Neuronal stem cell (in vitro differentiated cells): ENCODE data around the gene NAV2.

Experiments
- DNase-seq: peaks from one replicate; pipeline ENCODE4 v3.0.0-alpha.2; 2013; ENCODE audit warnings: low spot score
- H2AFZ ChIP-seq: one replicate; pipeline ENCODE4 v1.6.1; 2013; ENCODE audit warnings: mild to moderate bottlenecking, low read length, inconsistent platforms
- H2AK5ac ChIP-seq: 2 replicates; pipeline ENCODE4 v1.6.1; 2013; ENCODE audit warnings: low read depth, mild to moderate bottlenecking, inconsistent platforms, low read length, moderate library complexity, mixed read lengths
- H2BK120ac ChIP-seq: 2 replicates; pipeline ENCODE4 v1.6.1; 2013; ENCODE audit warnings: low read depth, mild to moderate bottlenecking, inconsistent platforms, low read length, moderate library complexity, mixed read lengths
- H2BK12ac ChIP-seq: one replicate; pipeline ENCODE4 v1.6.1; 2013; ENCODE audit warnings: low read length, inconsistent platforms
- H2BK15ac ChIP-seq: 2 replicates; pipeline ENCODE4 v1.6.1; 2013; ENCODE audit warnings: mild to moderate bottlenecking, low read length, inconsistent platforms, mixed read lengths
- H2BK5ac ChIP-seq: one replicate; pipeline ENCODE4 v1.6.1; 2013; ENCODE audit warnings: inconsistent platforms, mild to moderate bottlenecking, low read length, moderate library complexity
- H3K14ac ChIP-seq: one replicate; pipeline ENCODE4 v1.6.1; 2013; ENCODE audit warnings: low read length, inconsistent platforms
- H3K18ac ChIP-seq: 2 replicates; pipeline ENCODE4 v1.6.1; 2013; ENCODE audit warnings: low read length, inconsistent platforms
- H3K23ac ChIP-seq: 2 replicates; pipeline ENCODE4 v1.6.1; 2013; ENCODE audit warnings: low read depth, mild to moderate bottlenecking, mixed read lengths, low read length, inconsistent platforms; ENCODE audit not compliant: poor library complexity
- H3K27ac ChIP-seq: replicated peaks from 3 replicates; pipeline ENCODE4 v1.5.1; 2013; ENCODE audit warnings: low read length, inconsistent platforms
- H3K27me3 ChIP-seq, 3 experiments: 2 replicates each; pipeline ENCODE4 v1.6.1; 2013; ENCODE audit warnings: low read length in 3 of 3, mild to moderate bottlenecking in 2 of 3, inconsistent platforms in 1 of 3, low read depth in 1 of 3, mixed read lengths in 1 of 3, moderate library complexity in 1 of 3; ENCODE audit not compliant: control insufficient read depth in 3 of 3, insufficient read depth in 3 of 3
- H3K36me3 ChIP-seq, 2 donors: replicated peaks in 1 of 2; 2 replicates each; pipeline ENCODE4 v1.6.1; 2013; ENCODE audit warnings: low read length in 2 of 2; ENCODE audit not compliant: control insufficient read depth in 2 of 2, insufficient read depth in 2 of 2
- H3K4ac ChIP-seq: 2 replicates; pipeline ENCODE4 v1.6.1; 2013; ENCODE audit warnings: inconsistent platforms, mild to moderate bottlenecking, low read length, moderate library complexity
- H3K4me1 ChIP-seq, 2 donors: 1 replicate in 1 of 2; 2 replicates in 1 of 2; pipeline ENCODE4 v1.6.1; 2013; ENCODE audit warnings: low read length in 2 of 2, low read depth in 1 of 2; ENCODE audit not compliant: control insufficient read depth in 2 of 2, insufficient read depth in 1 of 2
- H3K4me2 ChIP-seq: one replicate; pipeline ENCODE4 v1.6.1; 2013; ENCODE audit warnings: mild to moderate bottlenecking, low read length, inconsistent platforms; ENCODE audit not compliant: insufficient read depth, poor library complexity, severe bottlenecking
- H3K4me3 ChIP-seq, 2 donors: 2 replicates each; pipeline ENCODE4 v1.5.1; 2013; ENCODE audit warnings: low read length in 2 of 2, mild to moderate bottlenecking in 2 of 2, inconsistent platforms in 1 of 2, moderate library complexity in 1 of 2
- H3K79me1 ChIP-seq: one replicate; pipeline ENCODE4 v1.6.1; 2013; ENCODE audit warnings: low read depth, mild to moderate bottlenecking, inconsistent platforms, low read length, moderate library complexity
- H3K9ac ChIP-seq: one replicate; pipeline ENCODE4 v1.6.1; 2013; ENCODE audit warnings: mild to moderate bottlenecking, low read depth, low read length, inconsistent platforms; ENCODE audit not compliant: poor library complexity
- H3K9me3 ChIP-seq, 2 donors: replicated peaks in 1 of 2; 2 replicates each; pipeline versions ENCODE3 to v1.6.1; 2013; ENCODE audit warnings: low read length in 2 of 2, mild to moderate bottlenecking in 2 of 2, inconsistent platforms in 1 of 2, low read depth in 1 of 2, mixed read lengths in 1 of 2, moderate library complexity in 1 of 2; ENCODE audit not compliant: control insufficient read depth in 2 of 2, insufficient read depth in 1 of 2
- H4K8ac ChIP-seq: one replicate; pipeline ENCODE4 v1.6.1; 2013; ENCODE audit warnings: low read depth, mild to moderate bottlenecking, inconsistent platforms, low read length, moderate library complexity
- H4K91ac ChIP-seq: one replicate; pipeline ENCODE4 v1.6.1; 2013; ENCODE audit warnings: low read length, low read depth, mild to moderate bottlenecking, inconsistent platforms; ENCODE audit not compliant: poor library complexity
- WGBS, 2 donors: extraction: QIAGEN DNeasy Blood & Tissue Kit; methylation state at CpG; one replicate each; pipeline ENCODE4 v1.1.7; 2013; ENCODE audit warnings: missing lambda C conversion rate in 2 of 2, mixed read lengths in 1 of 2; ENCODE audit not compliant: insufficient read length in 2 of 2, insufficient replicate concordance in 1 of 2; ENCODE audit errors: extremely low coverage in 2 of 2; 5-methylcytosine and 5-hydroxymethylcytosine counted together

The NAV2 gene

DNA sequence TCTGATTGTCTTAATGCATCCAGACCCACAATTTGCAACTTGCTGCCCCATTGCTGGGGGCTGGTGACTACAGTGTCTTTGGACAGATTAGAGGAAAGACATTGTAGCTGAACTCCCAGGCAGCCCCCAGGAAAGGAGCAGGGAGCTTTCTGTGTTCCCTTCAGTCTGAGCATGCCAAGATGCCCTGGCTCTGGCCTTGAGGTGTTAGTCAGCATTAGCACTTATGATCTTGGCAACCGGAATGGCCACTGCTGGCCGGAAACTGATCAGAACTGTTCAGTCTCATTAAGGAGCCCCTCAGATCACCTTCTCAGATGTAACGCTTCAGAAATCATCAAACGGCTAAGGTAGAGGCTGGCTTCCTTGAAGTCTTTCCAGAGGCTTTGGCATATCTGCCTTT, 195.2 kb downstream of the NAV2 start:
- Histone ChIP-seq H2AK5ac (no peak overlapping the region), H3K9ac (no peak overlapping the region), H2BK5ac (no peak overlapping the region), H2AFZ (no peak overlapping the region), H3K14ac (no peak overlapping the region), H2BK120ac (no peak overlapping the region), H3K27ac (no peak overlapping the region), H4K91ac (no peak overlapping the region), H3K9me3 (no peaks in the 10 kb centered on the region), H3K4ac (no peak overlapping the region), H3K4me2 (no peak overlapping the region), H2BK15ac (no peak overlapping the region), H3K27me3 (no peaks in the 10 kb centered on the region), H3K18ac (no peak overlapping the region), H3K36me3 (no peaks in the 10 kb centered on the region), H3K4me3 (no peak overlapping the region), H4K8ac (no peak overlapping the region), H3K4me1 (peaks cover 5 to 8% of the 10 kb centered on the region in 2 donors), H3K23ac (no peak overlapping the region), H3K79me1 (no peaks in the 10 kb centered on the region), H2BK12ac (no peak overlapping the region)
- DNase-seq = no peak
- WGBS, 2 donors = no CpG with 5 or more reads among the region's 4 CpGs

- Histone ChIP-seq H3K18ac (no peak overlapping the region), H3K27ac (no peak overlapping the region), H3K4ac (no peak overlapping the region), H3K36me3 (peaks cover 0 to 3% of the 10 kb centered on the region in 2 donors), H4K8ac (no peak overlapping the region), H3K9me3 (no peaks in the 10 kb centered on the region), H3K27me3 (no peaks in the 10 kb centered on the region), H3K79me1 (no peaks in the 10 kb centered on the region), H2BK5ac (no peak overlapping the region), H2BK120ac (no peak overlapping the region), H4K91ac (no peak overlapping the region), H3K4me3 (no peak overlapping the region), H3K14ac (no peak overlapping the region), H2AFZ (no peak overlapping the region), H2AK5ac (no peak overlapping the region), H3K9ac (no peak overlapping the region), H2BK12ac (no peak overlapping the region), H3K23ac (no peak overlapping the region), H3K4me1 (peaks cover 9 to 11% of the 10 kb centered on the region in 2 donors), H3K4me2 (no peak overlapping the region), H2BK15ac (no peak overlapping the region)
- no peak for DNase-seq
- WGBS, 2 donors = no CpG with 5 or more reads among the region's 1 CpG
Observed at GRCh38 chr11:19910931-19911330, 198.3 kb downstream of the NAV2 start.

GRCh38 chr11:19912115-19912957, 199.7 kb downstream of the NAV2 start:
- no peak overlapping the region for H2BK120ac ChIP-seq
- H2BK5ac ChIP-seq = no peak overlapping the region
- H2BK12ac ChIP-seq = no peak overlapping the region
- no peak overlapping the region for H3K27ac ChIP-seq
- no peak overlapping the region for H3K4me3 ChIP-seq
- H2AFZ ChIP-seq = no peak overlapping the region
- peaks cover 9 to 10% of the 10 kb centered on the region in 2 donors for H3K4me1 ChIP-seq
- H2BK15ac ChIP-seq = no peak overlapping the region
- no peak overlapping the region for H3K4me2 ChIP-seq
- H3K23ac ChIP-seq = no peak overlapping the region
- DNase-seq = no peak
- H3K4ac ChIP-seq = no peak overlapping the region
- H2AK5ac ChIP-seq = no peak overlapping the region
- no peak overlapping the region for H3K9ac ChIP-seq
- H3K79me1 ChIP-seq = no peaks in the 10 kb centered on the region
- no peaks in the 10 kb centered on the region for H3K27me3 ChIP-seq
- no peak overlapping the region for H3K18ac ChIP-seq
- H3K14ac ChIP-seq = no peak overlapping the region
- H3K9me3 ChIP-seq = no peaks in the 10 kb centered on the region
- H4K8ac ChIP-seq = no peak overlapping the region
- no CpG with 5 or more reads among the region's 5 CpGs for WGBS, 2 donors
- peaks cover 0 to 3% of the 10 kb centered on the region in 2 donors for H3K36me3 ChIP-seq
- no peak overlapping the region for H4K91ac ChIP-seq

- H3K9ac ChIP-seq = no peak overlapping the region
- no peak overlapping the region for H3K4ac ChIP-seq
- no peak overlapping the region for H3K4me3 ChIP-seq
- no peak overlapping the region for H3K27ac ChIP-seq
- no peaks in the 10 kb centered on the region for H3K9me3 ChIP-seq
- H2BK120ac ChIP-seq = no peak overlapping the region
- H3K14ac ChIP-seq = no peak overlapping the region
- no peak overlapping the region for H3K23ac ChIP-seq
- no peak overlapping the region for H2BK12ac ChIP-seq
- H4K8ac ChIP-seq = no peak overlapping the region
- H3K27me3 ChIP-seq = no peaks in the 10 kb centered on the region
- no CpG with 5 or more reads among the region's 10 CpGs for WGBS, 2 donors
- H2BK5ac ChIP-seq = no peak overlapping the region
- no peak overlapping the region for H3K18ac ChIP-seq
- peaks cover 0 to 7% of the 10 kb centered on the region in 2 donors for H3K36me3 ChIP-seq
- no peak overlapping the region for H2BK15ac ChIP-seq
- DNase-seq = no peak
- peaks cover 9 to 10% of the 10 kb centered on the region in 2 donors for H3K4me1 ChIP-seq
- no peak overlapping the region for H4K91ac ChIP-seq
- H3K79me1 ChIP-seq = no peaks in the 10 kb centered on the region
- no peak overlapping the region for H2AK5ac ChIP-seq
- H2AFZ ChIP-seq = no peak overlapping the region
- H3K4me2 ChIP-seq = no peak overlapping the region
Observed at GRCh38 chr11:19912958-19913892, 200.6 kb downstream of the NAV2 start.
